B cell (primary cell): ENCODE data around the gene ZNF324.

Source experiments
- EZH2 ChIP-seq: IDR thresholded peaks from 2 replicates; pipeline ENCODE4 v1.6.1; 2012; ENCODE audit warnings: borderline replicate concordance, low read depth, mild to moderate bottlenecking, moderate library complexity, low read length; ENCODE audit not compliant: insufficient read depth, poor library complexity, severe bottlenecking
- TF ChIP-seq, protein P1 (sequence below): fragments of 200-600 bp; IDR thresholded peaks from one replicate; pipeline ENCODE4 v1.8.0; 2022; ENCODE audit warnings: antibody characterized with exemption, mild to moderate bottlenecking

DNA sequence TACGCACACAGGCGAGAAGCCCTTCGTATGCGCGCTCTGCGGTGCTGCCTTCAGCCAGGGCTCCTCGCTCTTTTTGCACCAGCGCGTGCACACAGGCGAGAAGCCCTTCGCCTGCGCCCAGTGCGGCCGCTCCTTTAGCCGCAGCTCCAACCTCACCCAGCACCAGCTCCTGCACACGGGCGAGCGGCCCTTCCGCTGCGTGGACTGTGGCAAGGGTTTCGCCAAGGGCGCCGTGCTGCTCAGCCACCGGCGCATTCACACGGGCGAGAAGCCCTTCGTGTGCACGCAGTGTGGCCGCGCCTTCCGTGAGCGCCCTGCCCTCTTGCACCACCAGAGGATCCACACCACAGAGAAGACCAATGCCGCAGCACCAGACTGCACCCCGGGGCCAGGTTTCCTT lies 10.8 kb upstream of the ZNF324 start:
- no peak for TF ChIP-seq EZH2
- TF ChIP-seq, protein P1, sequence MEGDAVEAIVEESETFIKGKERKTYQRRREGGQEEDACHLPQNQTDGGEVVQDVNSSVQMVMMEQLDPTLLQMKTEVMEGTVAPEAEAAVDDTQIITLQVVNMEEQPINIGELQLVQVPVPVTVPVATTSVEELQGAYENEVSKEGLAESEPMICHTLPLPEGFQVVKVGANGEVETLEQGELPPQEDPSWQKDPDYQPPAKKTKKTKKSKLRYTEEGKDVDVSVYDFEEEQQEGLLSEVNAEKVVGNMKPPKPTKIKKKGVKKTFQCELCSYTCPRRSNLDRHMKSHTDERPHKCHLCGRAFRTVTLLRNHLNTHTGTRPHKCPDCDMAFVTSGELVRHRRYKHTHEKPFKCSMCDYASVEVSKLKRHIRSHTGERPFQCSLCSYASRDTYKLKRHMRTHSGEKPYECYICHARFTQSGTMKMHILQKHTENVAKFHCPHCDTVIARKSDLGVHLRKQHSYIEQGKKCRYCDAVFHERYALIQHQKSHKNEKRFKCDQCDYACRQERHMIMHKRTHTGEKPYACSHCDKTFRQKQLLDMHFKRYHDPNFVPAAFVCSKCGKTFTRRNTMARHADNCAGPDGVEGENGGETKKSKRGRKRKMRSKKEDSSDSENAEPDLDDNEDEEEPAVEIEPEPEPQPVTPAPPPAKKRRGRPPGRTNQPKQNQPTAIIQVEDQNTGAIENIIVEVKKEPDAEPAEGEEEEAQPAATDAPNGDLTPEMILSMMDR, result no peak
